K562 (cell line): Measurements from ENCODE around the gene MACF1. TPM values are rescaled to one million over a fixed set of nuclear protein-coding genes. Genes with fewer than 3 reads are reported as not detected.
A peak's percentile ranks its signal among the peaks of the same experiment; 100 is the strongest.

Experiments used
- ARHGAP35 ChIP-seq: fragments of 450-650 bp; IDR thresholded peaks from 2 replicates; pipeline ENCODE4 v1.6.1; 2018; ENCODE audit not compliant: partially characterized antibody
- BCLAF1 ChIP-seq, 2 experiments: fragments of 450-650 bp in 1 of 2; IDR thresholded peaks; 2 replicates each; pipeline ENCODE4 v1.6.1; 2011 to 2017; ENCODE audit warnings: low read depth in 2 of 2, antibody characterized with exemption in 1 of 2, borderline replicate concordance in 1 of 2, low read length in 1 of 2, mild to moderate bottlenecking in 1 of 2, mixed read lengths in 1 of 2; ENCODE audit not compliant: control insufficient read depth in 1 of 2
- BMI1 ChIP-seq: fragments of 150-350 bp; IDR thresholded peaks from 2 replicates; pipeline ENCODE4 v1.6.1; 2014; ENCODE audit warnings: low read length
- BRD4 ChIP-seq: fragments of 200-600 bp; sonication (generic); IDR thresholded peaks from 2 replicates; pipeline ENCODE4 v1.6.1; 2017; ENCODE audit warnings: inconsistent platforms
- CEBPG ChIP-seq, 3 experiments: fragments of 200-800 bp in 1 of 3; sonication (Bioruptor generic) in 1 of 3; sonication (generic) in 1 of 3; formaldehyde crosslinking in 1 of 3; IDR thresholded peaks in 2 of 3; conservative IDR thresholded peaks in 1 of 3; 2 replicates each; pipeline versions ENCODE4 v1.6.1 to v1.8.0; 2016 to 2022; ENCODE audit warnings: missing compliant biosample characterization in 2 of 3, missing genetic modification characterization in 2 of 3, mild to moderate bottlenecking in 1 of 3, missing genetic modification reagents in 1 of 3
- CXXC5 ChIP-seq: fragments of 250-450 bp; sonication (Bioruptor Pico); IDR thresholded peaks from 2 replicates; pipeline ENCODE4 v1.8.0; 2022; ENCODE audit warnings: inconsistent platforms, mild to moderate bottlenecking, moderate library complexity
- E4F1 ChIP-seq: fragments of 250-450 bp; sonication (Bioruptor Pico); IDR thresholded peaks from 2 replicates; pipeline ENCODE4 v1.5.0; 2021; ENCODE audit warnings: mild to moderate bottlenecking, borderline replicate concordance
- L3MBTL2 ChIP-seq: fragments of 450-650 bp; IDR thresholded peaks from 2 replicates; pipeline ENCODE4 v1.6.1; 2016; ENCODE audit warnings: mild to moderate bottlenecking, moderate library complexity
- NEUROD1 ChIP-seq: fragments of 150-350 bp; IDR thresholded peaks from 2 replicates; pipeline ENCODE4 v1.6.1; 2014; ENCODE audit warnings: borderline replicate concordance, low read length, low read depth; ENCODE audit not compliant: partially characterized antibody
- POLR2AphosphoS5 ChIP-seq: IDR thresholded peaks from 2 replicates; pipeline ENCODE4 v1.6.1; 2011; ENCODE audit warnings: mild to moderate bottlenecking, low read depth, low read length, moderate library complexity; ENCODE audit not compliant: control insufficient read depth, insufficient read depth
- POLR3G ChIP-seq: IDR thresholded peaks from 2 replicates; pipeline ENCODE4 v1.6.1; 2011; ENCODE audit not compliant: insufficient read length, insufficient replicate concordance; ENCODE audit errors: extremely low read depth
- RAD21 ChIP-seq, 2 experiments: fragments of 250-450 bp in 1 of 2; fragments of 450-650 bp in 1 of 2; sonication (Bioruptor Pico) in 1 of 2; formaldehyde crosslinking in 1 of 2; IDR thresholded peaks in 1 of 2; conservative IDR thresholded peaks in 1 of 2; 2 replicates each; pipeline versions ENCODE4 v1.4.0 to v1.8.0; 2020 to 2022; ENCODE audit warnings: mild to moderate bottlenecking in 2 of 2, moderate library complexity in 1 of 2
- RFX7 ChIP-seq: fragments of 250-450 bp; sonication (Bioruptor Pico); IDR thresholded peaks from 2 replicates; pipeline ENCODE4 v1.5.1; 2021; ENCODE audit warnings: mild to moderate bottlenecking
- SMAD4 ChIP-seq: fragments of 250-450 bp; sonication (Bioruptor Pico); conservative IDR thresholded peaks from 2 replicates; pipeline ENCODE4 v1.8.0; 2021; ENCODE audit warnings: inconsistent platforms, mild to moderate bottlenecking, moderate library complexity
- SMARCE1 ChIP-seq: fragments of 450-650 bp; IDR thresholded peaks from 2 replicates; pipeline ENCODE4 v1.7.1; 2016; ENCODE audit warnings: mild to moderate bottlenecking
- SREBF1 ChIP-seq: fragments of 150-350 bp; IDR thresholded peaks from 2 replicates; pipeline ENCODE4 v1.6.1; 2014; ENCODE audit warnings: antibody characterized with exemption, low read depth, low read length, borderline replicate concordance
- TFAM ChIP-seq: fragments of 250-450 bp; sonication (Bioruptor Pico); conservative IDR thresholded peaks from 2 replicates; pipeline ENCODE4 v1.5.0; 2021; ENCODE audit warnings: mild to moderate bottlenecking, moderate library complexity
- ZBTB1 ChIP-seq: sonication (generic); formaldehyde crosslinking; IDR thresholded peaks from 2 replicates; pipeline ENCODE4 v1.8.1; 2023; ENCODE audit warnings: missing genetic modification reagents, low read depth, mild to moderate bottlenecking, borderline replicate concordance
- ZNF263 ChIP-seq: sonication (generic); formaldehyde crosslinking; IDR thresholded peaks from 2 replicates; pipeline ENCODE4 v1.8.0; 2022; ENCODE audit warnings: mild to moderate bottlenecking, missing genetic modification reagents, borderline replicate concordance
- ZNF280B ChIP-seq: fragments of 250-450 bp; sonication (Bioruptor Pico); IDR thresholded peaks from 2 replicates; pipeline ENCODE4 v1.5.1; 2021; ENCODE audit warnings: mild to moderate bottlenecking
- polyA plus RNA-seq, 8 experiments: library from polyadenylated mRNA; depleted of rRNA in 4 of 8; stranded (reverse) in 5 of 8; unstranded in 3 of 8; fragments of >200 nt; fragmentation: Nextera tagmentation in 2 of 8; fragmentation: Illumina TruSeq in 1 of 8; extraction: Ambion mirVana in 2 of 8; extraction: Trizol in 1 of 8; gene quantifications; 2 replicates each; pipeline versions ENCODE4 v1.2.1 to v1.2.3, GENCODE V29; 2011 to 2014; ENCODE audit warnings: inconsistent platforms in 1 of 8, missing spikeins in 1 of 8
- total RNA-seq, 7 experiments: library from RNA; depleted of rRNA in 6 of 7; stranded (reverse); fragments of >200 nt in 6 of 7; fragmentation: Illumina TruSeq in 2 of 7; extraction: Trizol in 2 of 7; gene quantifications; 2 replicates each; pipeline versions ENCODE4 v1.2.1 to v1.2.3, GENCODE V29; 2011 to 2021; ENCODE audit warnings: low replicate concordance in 1 of 7

The MACF1 gene
- total and polyA plus RNA-seq, 9 of the 15 experiments (the other 6 are each of a cell fraction or from before 2014, with no cell fraction given) = 13.2 to 232 (median 112) TPM

GRCh38 chr1:39410915-39411436 is 206.5 kb downstream of the MACF1 start (continued):
- TF ChIP-seq BMI1 (0 out of 2 replicates have a peak, but pooled peaks have one; percentile 14), POLR2AphosphoS5 (peak; percentile 32; the same call in 1 of the 2 replicates), ZNF280B (CRISPR knock-in tag) (no peak), RAD21 (CRISPR knock-in tag; conservative IDR thresholded peaks at IDR 0.05 in 1 of 2, IDR thresholded peaks at IDR 0.05 in 1 of 2) (peak; percentile 67 to 92), BRD4 (no peak), TFAM (CRISPR knock-in tag) (no peak), E4F1 (CRISPR knock-in tag) (no peak), CEBPG (CRISPR knock-in tag; IDR thresholded peaks at IDR 0.05) (peak; percentile 74), CEBPG (tag; conservative IDR thresholded peaks at IDR 0.05 in 1 of 2, IDR thresholded peaks at IDR 0.05 in 1 of 2) (no peak), NEUROD1 (peak; percentile 24), CXXC5 (CRISPR knock-in tag) (peak; percentile 15; the same call in 1 of the 2 replicates), POLR3G (no peak), SMARCE1 (0 out of 2 replicates have a peak, but pooled peaks have one; percentile 35), BCLAF1 (IDR thresholded peaks at IDR 0.05; ENCODE audit: borderline replicate concordance in 1 of 2, control insufficient read depth in 1 of 2, low read depth in 2 of 2, low read length in 1 of 2) (0 out of 4 replicates have a peak, but pooled peaks of 1 of the 2 experiments have one; percentile 24), ARHGAP35 (no peak), SREBF1 (no peak), L3MBTL2 (0 out of 2 replicates have a peak, but pooled peaks have one; percentile 29), ZNF263 (CRISPR knock-in tag) (peak; percentile 50; the same call in 1 of the 2 replicates), SMAD4 (CRISPR knock-in tag) (0 out of 2 replicates have a peak, but pooled peaks have one; percentile 27), ZBTB1 (CRISPR knock-in tag) (0 out of 2 replicates have a peak, but pooled peaks have one; percentile 34), RFX7 (no peak)
